ENCODE measurements around the gene IFT27. TPM values are rescaled to one million over a fixed set of nuclear protein-coding genes. Genes with fewer than 3 reads are reported as not detected.
A peak's percentile ranks its signal among the peaks of the same experiment; 100 is the strongest.

IFT27 gene
- total RNA-seq, 1 experiment from 2014 or later = 19.9 TPM

GRCh38 chr22:36761553-36762240 lies 14.2 kb downstream of the IFT27 start:
- intact Hi-C loops (cut with micrococcal nuclease) = no loop called here
- no TSS peak for BruUV-seq (replicated peaks)
- no peak overlapping the region for H3K9ac ChIP-seq (ENCODE audit: low read length)
- no peak overlapping the region for H3K27ac ChIP-seq (ENCODE audit: low read length)
- H3K27me3 ChIP-seq (ENCODE audit: low read length) = no peaks in the 10 kb centered on the region
- ChIA-PET POLR2A (ENCODE audit: unreplicated experiment) (no interaction called here), CTCF (no interaction called here)
- H3K4me1 ChIP-seq (ENCODE audit: insufficient read depth, low read length) = peaks cover 8% of the 10 kb centered on the region; the same call in 1 of the 2 replicates
- no peaks in the 10 kb centered on the region for H4K20me1 ChIP-seq (ENCODE audit: low read length)
- no peaks in the 10 kb centered on the region for H3K79me2 ChIP-seq (ENCODE audit: low read length)
- no peaks in the 10 kb centered on the region for H3K36me3 ChIP-seq (ENCODE audit: low read depth, low read length)
- H3K4me3 ChIP-seq (ENCODE audit: low read length) = no peak overlapping the region
- H2AFZ ChIP-seq (ENCODE audit: low read length) = no peak overlapping the region
- no peaks in the 10 kb centered on the region for H3K9me2 ChIP-seq (replicated peaks; ENCODE audit: low read length)
- ATAC-seq (no peak), DNase-seq (no peak)
- no peaks in the 10 kb centered on the region for H3K9me3 ChIP-seq (ENCODE audit: low read length)
- H3K4me2 ChIP-seq (ENCODE audit: low read length) = no peak overlapping the region
- no peaks in the 10 kb centered on the region for H3F3A ChIP-seq (ENCODE audit: low read length, unreplicated experiment)
- TF ChIP-seq EZH2phosphoT487 (IDR thresholded peaks at IDR 0.05; ENCODE audit: borderline replicate concordance, low read length) = no peak
- no peak for TF ChIP-seq CTCF (conservative IDR thresholded peaks at IDR 0.05; ENCODE audit: low read depth, low read length)
- no peak for TF ChIP-seq EZH2 (IDR thresholded peaks at IDR 0.05; ENCODE audit: low read length, unreplicated experiment)

- H3K9me3 ChIP-seq (ENCODE audit: low read length) = no peaks in the 10 kb centered on the region
- peaks cover 8% of the 10 kb centered on the region; the same call in 1 of the 2 replicates for H3K4me1 ChIP-seq (ENCODE audit: insufficient read depth, low read length)
- H3K9me2 ChIP-seq (replicated peaks; ENCODE audit: low read length) = no peaks in the 10 kb centered on the region
- no peaks in the 10 kb centered on the region for H3K27me3 ChIP-seq (ENCODE audit: low read length)
- DNase-seq = no peak
- no peak overlapping the region for H3K4me3 ChIP-seq (ENCODE audit: low read length)
- POLR2A ChIA-PET (ENCODE audit: unreplicated experiment) = no interaction called here
- CTCF ChIA-PET = no interaction called here
- H3K36me3 ChIP-seq (ENCODE audit: low read depth, low read length) = no peaks in the 10 kb centered on the region
- H3K27ac ChIP-seq (ENCODE audit: low read length) = no peak overlapping the region
- H3K9ac ChIP-seq (ENCODE audit: low read length) = no peak overlapping the region
- TF ChIP-seq CTCF (conservative IDR thresholded peaks at IDR 0.05; ENCODE audit: low read depth, low read length) (no peak), EZH2 (IDR thresholded peaks at IDR 0.05; ENCODE audit: low read length, unreplicated experiment) (no peak), EZH2phosphoT487 (IDR thresholded peaks at IDR 0.05; ENCODE audit: borderline replicate concordance, low read length) (no peak)
- no peaks in the 10 kb centered on the region for H3F3A ChIP-seq (ENCODE audit: low read length, unreplicated experiment)
- ATAC-seq = no peak
- no peak overlapping the region for H2AFZ ChIP-seq (ENCODE audit: low read length)
- H3K79me2 ChIP-seq (ENCODE audit: low read length) = no peaks in the 10 kb centered on the region
- BruUV-seq (replicated peaks) = TSS peak; percentile 8
- no peak overlapping the region for H3K4me2 ChIP-seq (ENCODE audit: low read length)
- intact Hi-C loops (cut with micrococcal nuclease) = no loop called here
- H4K20me1 ChIP-seq (ENCODE audit: low read length) = no peaks in the 10 kb centered on the region
Observed at GRCh38 chr22:36760786-36761185, 15.1 kb downstream of the IFT27 start.

GRCh38 chr22:36759481-36760159 lies 16.3 kb downstream of the IFT27 start:
- Histone ChIP-seq H3K4me3 (ENCODE audit: low read length) (no peak overlapping the region), H3F3A (ENCODE audit: low read length, unreplicated experiment) (no peaks in the 10 kb centered on the region), H3K4me1 (ENCODE audit: insufficient read depth, low read length) (peaks cover 8% of the 10 kb centered on the region; the same call in 1 of the 2 replicates), H3K79me2 (ENCODE audit: low read length) (no peaks in the 10 kb centered on the region), H3K27ac (ENCODE audit: low read length) (no peak overlapping the region), H3K9me2 (replicated peaks; ENCODE audit: low read length) (no peaks in the 10 kb centered on the region), H2AFZ (ENCODE audit: low read length) (no peak overlapping the region), H3K4me2 (ENCODE audit: low read length) (no peak overlapping the region), H4K20me1 (ENCODE audit: low read length) (no peaks in the 10 kb centered on the region), H3K27me3 (ENCODE audit: low read length) (no peaks in the 10 kb centered on the region), H3K36me3 (ENCODE audit: low read depth, low read length) (no peaks in the 10 kb centered on the region), H3K9ac (ENCODE audit: low read length) (no peak overlapping the region), H3K9me3 (ENCODE audit: low read length) (no peaks in the 10 kb centered on the region)
- intact Hi-C loops (cut with micrococcal nuclease) = no loop called here
- no TSS peak for BruUV-seq (replicated peaks)
- ChIA-PET POLR2A (ENCODE audit: unreplicated experiment) (no interaction called here), CTCF (no interaction called here)
- ATAC-seq = no peak
- DNase-seq = no peak
- no peak for TF ChIP-seq CTCF (conservative IDR thresholded peaks at IDR 0.05; ENCODE audit: low read depth, low read length)
- no peak for TF ChIP-seq EZH2 (IDR thresholded peaks at IDR 0.05; ENCODE audit: low read length, unreplicated experiment)
- TF ChIP-seq EZH2phosphoT487 (IDR thresholded peaks at IDR 0.05; ENCODE audit: borderline replicate concordance, low read length) = no peak
